Fibroblast of the aortic adventitia (primary cell): ENCODE data around the gene RGCC. TPM values are rescaled to one million over a fixed set of nuclear protein-coding genes. Genes with fewer than 3 reads are reported as not detected.

Experiments used
- DNase-seq: peaks from one replicate; pipeline ENCODE4 v3.0.0-alpha.2; 2010; ENCODE audit warnings: low read depth
- H3K4me3 ChIP-seq: 2 replicates; pipeline ENCODE4 v1.5.1; 2011; ENCODE audit warnings: low read depth, mild to moderate bottlenecking, control low read depth, low read length, moderate library complexity
- CTCF ChIP-seq: IDR thresholded peaks from 2 replicates; pipeline ENCODE4 v1.5.1; 2011; ENCODE audit warnings: mild to moderate bottlenecking, low read length, control low read depth, inconsistent platforms; ENCODE audit not compliant: insufficient read depth
- total RNA-seq: library from RNA; depleted of rRNA; stranded (reverse); fragments of >200 nt; gene quantifications from 2 replicates; pipeline ENCODE4 v1.2.3, GENCODE V29; 2012; ENCODE audit warnings: low replicate concordance

The RGCC gene
- total RNA-seq, 1 donor = 1.6 TPM

- no peak overlapping the region for H3K4me3 ChIP-seq
- DNase-seq = no peak
- TF ChIP-seq CTCF = no peak
These were observed 62.8 kb downstream of the RGCC start for GRCh38 chr13:41520016-41520659.

Other genes starting within 250 kb of the RGCC start
- gene MTRF1, start 194.0 kb upstream of the RGCC start, total RNA-seq = 4.3 and 11.8 TPM in 2 replicates
- 16.1 and 37.3 TPM in 2 replicates for gene NAA16, start 146.3 kb upstream of the RGCC start, total RNA-seq